Measurements from ENCODE around the gene HERC5.

HERC5 gene

DNA sequence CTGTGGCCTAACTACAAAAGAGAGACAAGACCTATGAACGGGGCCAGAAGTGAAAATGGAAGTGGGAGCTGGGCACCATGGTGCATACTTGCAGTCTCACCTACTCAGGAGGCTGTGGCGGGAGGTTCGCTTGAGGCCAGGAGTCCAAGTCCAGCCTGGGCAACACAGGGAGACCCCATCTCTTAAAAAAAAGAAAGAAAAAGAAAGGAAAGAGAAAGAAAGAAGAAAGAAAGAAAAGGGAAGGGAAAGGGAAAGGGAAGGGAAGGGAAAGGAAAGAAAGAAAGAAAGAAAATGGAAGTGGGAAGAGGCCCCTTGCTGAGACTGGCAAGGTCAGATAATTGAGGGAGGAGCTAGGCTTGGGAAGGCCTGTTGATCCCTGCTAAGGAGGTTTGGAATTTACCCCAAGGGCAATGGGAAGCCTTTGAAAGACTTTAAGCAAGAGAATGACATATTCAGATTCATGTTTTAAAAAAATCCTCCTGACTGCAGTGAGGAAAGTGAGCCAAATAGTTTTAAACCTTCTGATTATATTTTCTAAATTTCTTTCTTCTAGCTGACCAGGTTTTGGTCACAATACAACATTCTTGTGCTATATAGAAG lies 17.7 kb upstream of the HERC5 start:
- TF ChIP-seq, protein P1, sequence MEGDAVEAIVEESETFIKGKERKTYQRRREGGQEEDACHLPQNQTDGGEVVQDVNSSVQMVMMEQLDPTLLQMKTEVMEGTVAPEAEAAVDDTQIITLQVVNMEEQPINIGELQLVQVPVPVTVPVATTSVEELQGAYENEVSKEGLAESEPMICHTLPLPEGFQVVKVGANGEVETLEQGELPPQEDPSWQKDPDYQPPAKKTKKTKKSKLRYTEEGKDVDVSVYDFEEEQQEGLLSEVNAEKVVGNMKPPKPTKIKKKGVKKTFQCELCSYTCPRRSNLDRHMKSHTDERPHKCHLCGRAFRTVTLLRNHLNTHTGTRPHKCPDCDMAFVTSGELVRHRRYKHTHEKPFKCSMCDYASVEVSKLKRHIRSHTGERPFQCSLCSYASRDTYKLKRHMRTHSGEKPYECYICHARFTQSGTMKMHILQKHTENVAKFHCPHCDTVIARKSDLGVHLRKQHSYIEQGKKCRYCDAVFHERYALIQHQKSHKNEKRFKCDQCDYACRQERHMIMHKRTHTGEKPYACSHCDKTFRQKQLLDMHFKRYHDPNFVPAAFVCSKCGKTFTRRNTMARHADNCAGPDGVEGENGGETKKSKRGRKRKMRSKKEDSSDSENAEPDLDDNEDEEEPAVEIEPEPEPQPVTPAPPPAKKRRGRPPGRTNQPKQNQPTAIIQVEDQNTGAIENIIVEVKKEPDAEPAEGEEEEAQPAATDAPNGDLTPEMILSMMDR (IDR thresholded peaks at IDR 0.05; ENCODE audit: low read depth, low read length), result no peak
- H3K4me3 ChIP-seq (ENCODE audit: low read depth, low read length), result no peak overlapping the region

DNA sequence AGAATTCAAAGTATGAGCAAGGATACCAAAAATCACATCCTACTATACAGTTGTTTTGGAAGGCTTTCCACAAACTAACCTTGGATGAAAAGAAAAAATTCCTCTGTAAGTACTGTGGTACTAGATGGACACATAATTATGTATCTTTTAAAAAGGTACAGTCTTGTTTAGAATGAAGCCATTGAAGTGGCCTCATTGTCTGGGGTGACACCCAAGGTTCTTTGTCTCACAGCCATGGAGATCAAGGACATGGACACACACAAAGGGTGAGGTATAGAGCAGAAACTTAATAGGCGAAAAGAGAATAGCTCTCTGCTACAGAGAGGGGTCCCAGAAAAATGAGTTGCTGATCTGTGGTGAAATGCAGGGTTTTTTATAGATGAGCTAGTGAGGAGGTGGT lies 16.8 kb upstream of the HERC5 start:
- TF ChIP-seq, protein P1 (IDR thresholded peaks at IDR 0.05; ENCODE audit: low read depth, low read length), result no peak

DNA sequence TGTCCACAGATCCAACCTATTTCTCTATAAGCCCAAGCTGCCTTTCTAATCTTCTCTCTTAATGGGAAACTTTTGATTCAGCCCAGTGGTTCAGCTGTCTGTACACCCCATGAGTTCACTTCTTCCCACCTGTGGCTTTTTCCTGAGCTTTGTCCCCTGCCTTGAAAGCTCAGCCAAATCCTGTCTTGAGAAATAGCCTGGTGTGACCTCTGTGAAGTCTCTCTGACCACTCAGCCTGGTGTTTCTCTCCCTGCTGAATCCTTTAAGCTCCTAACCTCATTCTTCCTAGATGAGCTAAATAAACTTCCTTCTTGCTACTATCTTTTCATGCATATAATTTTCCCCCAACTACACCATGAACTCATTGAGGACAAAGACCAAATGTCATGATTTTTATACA lies 15.2 kb upstream of the HERC5 start:
- no peak overlapping the region for H3K4me3 ChIP-seq (ENCODE audit: low read depth, low read length)
- TF ChIP-seq, protein P1 (IDR thresholded peaks at IDR 0.05; ENCODE audit: low read depth, low read length), result no peak

More for the DNA sequence above, 16.8 kb upstream of the HERC5 start:
- no peak overlapping the region for H3K4me3 ChIP-seq (ENCODE audit: low read depth, low read length)

DNA sequence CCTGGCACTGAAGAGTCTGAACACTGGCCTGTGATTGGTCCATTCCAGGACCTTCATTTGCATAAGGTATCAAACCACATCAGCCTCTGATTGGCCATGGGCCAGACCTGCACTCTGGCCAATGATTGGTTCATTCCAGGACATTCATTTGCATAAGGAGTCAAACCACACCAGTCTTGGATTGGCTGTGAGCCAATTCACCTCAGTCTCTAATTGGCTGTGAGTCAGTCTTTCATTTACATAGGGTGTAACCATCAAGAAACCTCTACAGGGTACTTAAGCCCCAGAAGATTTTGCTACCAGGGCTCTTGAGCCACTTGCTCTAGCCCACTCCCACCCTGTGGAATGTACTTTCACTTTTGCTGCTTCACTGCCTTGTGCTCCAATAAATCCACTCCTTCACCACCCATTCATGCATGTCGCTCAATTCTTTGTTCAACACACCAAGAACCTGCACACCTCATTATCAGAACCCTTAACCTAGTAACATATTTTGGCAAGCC lies 14.2 kb upstream of the HERC5 start:
- no peak overlapping the region for H3K4me3 ChIP-seq (ENCODE audit: low read depth, low read length)
- TF ChIP-seq, protein P1 (IDR thresholded peaks at IDR 0.05; ENCODE audit: low read depth, low read length), result no peak

DNA sequence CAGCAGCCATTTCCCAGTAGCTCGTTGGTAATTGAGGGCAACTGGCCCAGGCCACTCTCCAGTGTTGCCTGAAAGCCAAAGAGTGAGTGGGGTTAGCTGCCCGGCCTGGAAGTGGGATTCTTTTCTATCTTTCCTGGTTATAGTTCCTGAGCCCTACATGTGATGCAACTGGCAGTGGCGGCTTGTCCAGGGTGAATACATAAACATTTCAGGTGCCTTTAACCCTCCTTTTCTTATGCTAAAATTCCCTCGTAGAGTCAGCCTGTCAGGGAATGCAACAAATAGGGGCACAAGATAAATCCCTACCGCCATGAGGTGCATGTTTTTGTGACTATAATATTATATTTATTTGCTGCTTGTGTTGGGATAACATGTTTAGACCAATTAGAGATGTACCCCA lies 13.4 kb upstream of the HERC5 start:
- TF ChIP-seq, protein P1 (IDR thresholded peaks at IDR 0.05; ENCODE audit: low read depth, low read length), result no peak
- H3K4me3 ChIP-seq (ENCODE audit: low read depth, low read length), result no peak overlapping the region

DNA sequence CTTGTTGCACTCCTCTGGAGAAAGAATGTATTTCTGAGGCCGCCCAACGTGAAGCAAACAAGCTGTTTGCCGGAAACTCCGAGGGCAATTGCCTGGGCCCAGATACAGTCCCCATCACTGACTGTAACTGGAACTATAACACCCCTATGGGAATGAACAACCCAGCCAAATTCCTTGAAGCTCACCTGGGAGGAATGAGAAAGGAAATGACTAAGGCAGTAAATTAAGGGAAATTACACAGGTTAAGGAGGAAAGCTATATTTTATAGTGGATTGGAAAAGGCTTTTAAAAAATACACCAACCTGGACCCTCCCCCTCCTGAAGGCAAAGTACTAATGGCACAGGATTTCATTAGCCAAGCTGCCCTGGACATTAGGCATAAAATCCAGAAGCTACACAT lies 11.7 kb upstream of the HERC5 start:
- no peak overlapping the region for H3K4me3 ChIP-seq (ENCODE audit: low read depth, low read length)
- TF ChIP-seq, protein P1 (IDR thresholded peaks at IDR 0.05; ENCODE audit: low read depth, low read length), result no peak

DNA sequence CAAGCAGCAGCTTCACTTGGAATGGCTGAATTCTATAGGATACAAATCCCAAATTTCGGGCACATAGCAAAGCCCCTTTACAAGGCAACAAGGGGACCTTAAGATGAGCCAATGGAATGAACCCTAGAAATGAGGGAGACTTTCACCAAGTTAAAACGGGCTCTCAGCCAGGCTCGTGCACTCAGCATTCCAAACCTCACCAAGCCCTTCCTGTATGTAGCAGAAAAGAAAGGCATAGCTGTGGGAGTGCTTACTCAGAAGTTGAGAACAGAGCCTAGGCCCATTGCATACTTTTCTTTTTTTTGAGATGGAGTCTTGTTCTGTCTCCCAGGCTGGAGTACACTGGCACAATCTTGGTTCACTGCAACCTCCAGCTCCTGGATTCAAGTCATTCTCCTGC lies 10.8 kb upstream of the HERC5 start:
- TF ChIP-seq, protein P1 (IDR thresholded peaks at IDR 0.05; ENCODE audit: low read depth, low read length), result no peak
- H3K4me3 ChIP-seq (ENCODE audit: low read depth, low read length), result no peak overlapping the region

Measured in WI38 (cell line).